ENCODE data around the gene MRPL48. TPM values are rescaled to one million over a fixed set of nuclear protein-coding genes. Genes with fewer than 3 reads are reported as not detected.
A peak's percentile ranks its signal among the peaks of the same experiment; 100 is the strongest.
"Not testable (repeated sequence)": the region's sequence is repeated elsewhere in the genome, so short reads cannot be mapped to it uniquely, and the experiment has no call there.

The MRPL48 gene
- total and polyA plus RNA-seq, 10 donors: 10.7 to 46.6 (median 25.3) TPM

GRCh38 chr11:73760679-73761402 is 26.8 kb upstream of the MRPL48 start, which contains the start of gene RAB6A:
RAB6A (minus strand) TSS chr11:73761074; CDS start chr11:73760635, 439 bp downstream.
- peak; percentile 100 for DNase-seq

GRCh38 chr11:73761403-73761945 is 26.2 kb upstream of the MRPL48 start:
- TF ChIP-seq POLR2AphosphoS5 (IDR thresholded peaks at IDR 0.05) (peak in 2 of 3 donors; percentile 99 to 100), CTCF (IDR thresholded peaks at IDR 0.05 in 8 of 11, conservative IDR thresholded peaks at IDR 0.05 in 3 of 11) (peak in 1 of 11 experiments; percentile 22), POLR2A (IDR thresholded peaks at IDR 0.05) (no peak)
- intact Hi-C loops (cut with DNase I; ENCODE audit: low total_unique reads): no loop called here
- 40 to 48% (median 47%) methylated on average over 16 of the region's 16 CpGs for WGBS, 5 donors
- H3K36me3 ChIP-seq: no peaks in the 10 kb centered on the region
- H3K27me3 ChIP-seq (replicated peaks in 1 of 7): peaks cover 0 to 5% (median 0%) of the 10 kb centered on the region in 7 donors
- peak; percentile 83 for DNase-seq
- peak overlapping the region in 7 of 8 donors; percentile 14 to 95 (median 86) for H3K4me3 ChIP-seq
- no peaks in the 10 kb centered on the region for H3K9me3 ChIP-seq
- peaks cover 18 to 41% (median 26%) of the 10 kb centered on the region in 6 donors for H3K4me1 ChIP-seq
- peak overlapping the region; percentile 84 to 99 (median 98) for H3K27ac ChIP-seq

More at GRCh38 chr11:73760679-73761402, 26.8 kb upstream of the MRPL48 start, which contains the start of gene RAB6A:
- peak within 1 kb of the TSS; percentile 87 to 99 (median 98) for H3K27ac ChIP-seq
- peak within 1 kb of the TSS; percentile 82 to 95 (median 87) for H3K4me3 ChIP-seq
- TF ChIP-seq CTCF (IDR thresholded peaks at IDR 0.05 in 8 of 11, conservative IDR thresholded peaks at IDR 0.05 in 3 of 11) (peak; percentile 48 to 84 (median 57)), POLR2A (IDR thresholded peaks at IDR 0.05) (peak in 2 of 3 donors; percentile 51 to 75), POLR2AphosphoS5 (IDR thresholded peaks at IDR 0.05) (peak in 1 of 3 donors; percentile 100)
- no peaks in the 10 kb centered on the region for H3K36me3 ChIP-seq
- intact Hi-C loops (cut with DNase I; ENCODE audit: low total_unique reads): no loop called here
- peaks cover 0 to 4% (median 0%) of the 10 kb centered on the region in 7 donors for H3K27me3 ChIP-seq (replicated peaks in 1 of 7)
- 0 to 1% (median 0%) methylated on average over 43 to 74 of the region's 74 CpGs for WGBS, 5 donors
- H3K9me3 ChIP-seq: no peaks in the 10 kb centered on the region
- peaks cover 18 to 47% (median 26%) of the 10 kb centered on the region in 6 donors for H3K4me1 ChIP-seq

GRCh38 chr11:73762732-73763131 is 24.9 kb upstream of the MRPL48 start:
- Histone ChIP-seq H3K4me3 (no peak overlapping the region), H3K27ac (no peak overlapping the region), H3K27me3 (replicated peaks in 1 of 7) (peaks cover 0 to 8% (median 0%) of the 10 kb centered on the region in 7 donors), H3K36me3 (no peaks in the 10 kb centered on the region), H3K4me1 (peaks cover 18 to 30% (median 24%) of the 10 kb centered on the region in 6 donors), H3K9me3 (no peaks in the 10 kb centered on the region)
- no peak for DNase-seq
- no peak for TF ChIP-seq CTCF (IDR thresholded peaks at IDR 0.05 in 8 of 11, conservative IDR thresholded peaks at IDR 0.05 in 3 of 11)
- TF ChIP-seq POLR2A (IDR thresholded peaks at IDR 0.05): no peak
- TF ChIP-seq POLR2AphosphoS5 (IDR thresholded peaks at IDR 0.05): no peak
- intact Hi-C loops (cut with DNase I; ENCODE audit: low total_unique reads): no loop called here

- H3K27me3 ChIP-seq (replicated peaks in 1 of 7): peaks cover 0 to 12% (median 0%) of the 10 kb centered on the region in 7 donors
- no peak overlapping the region for H3K27ac ChIP-seq
- H3K36me3 ChIP-seq: no peaks in the 10 kb centered on the region
- no peak for TF ChIP-seq CTCF (IDR thresholded peaks at IDR 0.05 in 8 of 11, conservative IDR thresholded peaks at IDR 0.05 in 3 of 11)
- no peak for TF ChIP-seq POLR2A (IDR thresholded peaks at IDR 0.05)
- no peak for TF ChIP-seq POLR2AphosphoS5 (IDR thresholded peaks at IDR 0.05)
- H3K9me3 ChIP-seq: no peaks in the 10 kb centered on the region
- intact Hi-C loops (cut with DNase I; ENCODE audit: low total_unique reads): no loop called here
- 78 to 95% (median 83%) methylated on average over 1 of the region's 1 CpG for WGBS, 5 donors
- peaks cover 0 to under 1% (median 0%) of the 10 kb centered on the region in 6 donors for H3K4me1 ChIP-seq
- DNase-seq: no peak
- H3K4me3 ChIP-seq: no peak overlapping the region
Observed at GRCh38 chr11:73766763-73767162, 20.9 kb upstream of the MRPL48 start.

- H3K36me3 ChIP-seq; H3K4me3 ChIP-seq; DNase-seq; H3K27ac ChIP-seq; H3K9me3 ChIP-seq; H3K4me1 ChIP-seq; H3K27me3 ChIP-seq (replicated peaks in 1 of 7); intact Hi-C loops (cut with DNase I; ENCODE audit: low total_unique reads): not testable (repeated sequence)
- 90 to 99% (median 93%) methylated on average over 7 of the region's 7 CpGs for WGBS, 5 donors
Observed at GRCh38 chr11:73770811-73771210, 16.9 kb upstream of the MRPL48 start.
